ENCODE data around the gene NTM. TPM values are rescaled to one million over a fixed set of nuclear protein-coding genes. Genes with fewer than 3 reads are reported as not detected.

NTM gene
- total and polyA plus RNA-seq, 2 of the 8 experiments (the other 6 are each of a cell fraction or from before 2014, with no cell fraction given) = 13.4 to 20.0 TPM

DNA sequence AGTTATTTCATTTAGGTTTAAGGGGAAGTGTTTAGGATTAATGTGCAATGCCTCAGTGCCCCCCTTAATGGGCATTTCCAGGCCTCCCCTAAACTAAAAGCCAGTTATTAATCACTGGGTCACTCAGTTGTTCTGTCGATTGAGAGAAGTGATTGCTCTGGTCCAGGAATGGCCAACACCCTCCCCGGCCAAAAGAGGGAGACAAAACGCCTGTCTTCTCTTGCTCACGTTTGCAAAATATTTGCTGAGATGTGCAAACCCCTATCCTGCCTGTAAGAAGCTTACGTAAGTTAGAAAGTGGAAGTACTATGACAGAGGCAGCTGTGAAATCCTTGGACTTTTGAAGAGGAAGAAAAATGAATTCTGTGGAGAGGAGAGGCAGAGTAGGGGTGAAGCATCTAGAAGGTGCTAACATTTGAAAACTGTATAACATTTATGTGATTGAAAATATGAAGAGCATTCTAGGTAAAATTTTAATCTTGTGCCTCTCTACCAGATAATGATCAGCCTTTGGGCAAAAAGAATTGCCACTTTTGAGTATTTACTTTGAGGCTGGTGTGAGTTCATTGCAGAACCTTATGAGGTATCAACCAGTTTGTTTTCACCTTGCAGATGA is 37.7 kb downstream of the NTM start:
- FAIRE-seq (peak; percentile 88), DNase-seq (ENCODE audit: low read depth in 1 of 2, low spot score in 2 of 2) (peak; percentile 23 to 59)
- Histone ChIP-seq H3K4me1 (replicated peaks in 1 of 4; ENCODE audit: control insufficient read depth in 3 of 4, insufficient read depth in 4 of 4, low read length in 3 of 4) (peaks cover 0 to 3% (median 1%) of the 10 kb centered on the region in 4 experiments; a peak in 3 of 7 replicates), H2BK5ac (ENCODE audit: low read depth, low read length) (no peak overlapping the region), H2AFZ (ENCODE audit: low read length) (no peak overlapping the region), H3K23ac (ENCODE audit: insufficient read length) (no peak overlapping the region), H3K27ac (ENCODE audit: low read depth, low read length) (no peak overlapping the region), H3K79me1 (ENCODE audit: low read depth, low read length) (no peaks in the 10 kb centered on the region; the same call in 1 of the 2 replicates), H3K4ac (replicated peaks; ENCODE audit: insufficient read length, low read depth, low read length) (no peak overlapping the region), H4K20me1 (replicated peaks in 1 of 2; ENCODE audit: control insufficient read depth in 1 of 2, insufficient read depth in 2 of 2, low read length in 2 of 2) (no peaks in the 10 kb centered on the region), H3K23me2 (ENCODE audit: low read depth, low read length) (no peaks in the 10 kb centered on the region), H2BK15ac (ENCODE audit: low read length) (no peak overlapping the region), H3K27me3 (replicated peaks in 1 of 4; ENCODE audit: control insufficient read depth in 3 of 4, extremely low read depth in 1 of 4, insufficient read depth in 3 of 4, low read length in 3 of 4) (no peaks in the 10 kb centered on the region), H4K91ac (replicated peaks; ENCODE audit: insufficient read length, low read length) (no peak overlapping the region), H4K5ac (ENCODE audit: insufficient read length, low read depth, low read length) (no peak overlapping the region), H4K8ac (ENCODE audit: extremely low read depth, insufficient read depth, low read length) (no peak overlapping the region), H3K9ac (replicated peaks in 1 of 4; ENCODE audit: extremely low read depth in 1 of 4, low read depth in 3 of 4, low read length in 3 of 4) (no peak overlapping the region), H3K4me3 (ENCODE audit: extremely low read depth in 1 of 4, insufficient read depth in 2 of 4, low read depth in 3 of 4, low read length in 4 of 4) (no peak overlapping the region), H3K36me3 (ENCODE audit: control insufficient read depth in 2 of 4, insufficient read depth in 4 of 4, low read length in 3 of 4) (no peaks in the 10 kb centered on the region), H3K56ac (replicated peaks; ENCODE audit: insufficient read length, low read depth, low read length) (no peak overlapping the region), H2AK5ac (ENCODE audit: low read depth, low read length) (no peak overlapping the region), H3K14ac (ENCODE audit: insufficient read length) (no peak overlapping the region), H3K18ac (ENCODE audit: extremely low read depth, low read length) (no peak overlapping the region), H3K4me2 (ENCODE audit: insufficient read depth in 1 of 2, low read depth in 2 of 2, low read length in 2 of 2) (no peak overlapping the region), H3K79me2 (ENCODE audit: control insufficient read depth in 1 of 2, insufficient read depth in 2 of 2, low read length in 2 of 2) (no peaks in the 10 kb centered on the region), H3K9me3 (ENCODE audit: insufficient read depth in 2 of 2, low read depth in 1 of 2, low read length in 1 of 2) (no peaks in the 10 kb centered on the region), H2BK120ac (replicated peaks; ENCODE audit: low read depth, low read length) (no peak overlapping the region), H2BK20ac (ENCODE audit: low read length) (no peak overlapping the region), H2BK12ac (ENCODE audit: low read depth, low read length) (no peak overlapping the region)
- POLR2A ChIA-PET (ENCODE audit: partially characterized antibody) = no interaction called here
- 43% methylated on average over 5 of the region's 5 CpGs; no CpG with 5 or more reads in 1 of the 2 experiments for WGBS, 2 experiments (ENCODE audit: extremely low coverage in 1 of 2, insufficient coverage in 1 of 2, insufficient read length in 1 of 2, insufficient replicate concordance in 2 of 2, low coverage in 1 of 2, low lambda C conversion rate in 2 of 2, missing lambda C conversion rate in 1 of 2)
- CTCF ChIA-PET (ENCODE audit: partially characterized antibody) = interaction anchor here (0.6 to 4.2 kb wide), 25 partner anchors 8 to 344 kb away, joined by 3 to 21 read pairs (median 4); no protein-coding TSS in a partner anchor
- TF ChIP-seq, protein P1, sequence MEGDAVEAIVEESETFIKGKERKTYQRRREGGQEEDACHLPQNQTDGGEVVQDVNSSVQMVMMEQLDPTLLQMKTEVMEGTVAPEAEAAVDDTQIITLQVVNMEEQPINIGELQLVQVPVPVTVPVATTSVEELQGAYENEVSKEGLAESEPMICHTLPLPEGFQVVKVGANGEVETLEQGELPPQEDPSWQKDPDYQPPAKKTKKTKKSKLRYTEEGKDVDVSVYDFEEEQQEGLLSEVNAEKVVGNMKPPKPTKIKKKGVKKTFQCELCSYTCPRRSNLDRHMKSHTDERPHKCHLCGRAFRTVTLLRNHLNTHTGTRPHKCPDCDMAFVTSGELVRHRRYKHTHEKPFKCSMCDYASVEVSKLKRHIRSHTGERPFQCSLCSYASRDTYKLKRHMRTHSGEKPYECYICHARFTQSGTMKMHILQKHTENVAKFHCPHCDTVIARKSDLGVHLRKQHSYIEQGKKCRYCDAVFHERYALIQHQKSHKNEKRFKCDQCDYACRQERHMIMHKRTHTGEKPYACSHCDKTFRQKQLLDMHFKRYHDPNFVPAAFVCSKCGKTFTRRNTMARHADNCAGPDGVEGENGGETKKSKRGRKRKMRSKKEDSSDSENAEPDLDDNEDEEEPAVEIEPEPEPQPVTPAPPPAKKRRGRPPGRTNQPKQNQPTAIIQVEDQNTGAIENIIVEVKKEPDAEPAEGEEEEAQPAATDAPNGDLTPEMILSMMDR (IDR thresholded peaks at IDR 0.05; ENCODE audit: control extremely low read depth in 1 of 3, insufficient read depth in 1 of 3, low read depth in 1 of 3, low read length in 3 of 3) = peak; percentile 76 to 83 (median 79)
- TF ChIP-seq MAFK (IDR thresholded peaks at IDR 0.05; ENCODE audit: low read depth, low read length) = peak; percentile 84; the same call in 1 of the 2 replicates
- TF ChIP-seq RAD21 (IDR thresholded peaks at IDR 0.05 in 1 of 2, conservative IDR thresholded peaks at IDR 0.05 in 1 of 2; ENCODE audit: low read depth in 2 of 2, low read length in 2 of 2) = peak; percentile 78 to 80
